SH-SY5Y (cell line): Measurements from ENCODE around the gene MEIS2.
A peak's percentile ranks its signal among the peaks of the same experiment; 100 is the strongest.

Experiments
- GATA2 ChIP-seq: IDR thresholded peaks from 2 replicates; pipeline ENCODE4 v1.6.1; 2011; ENCODE audit warnings: mild to moderate bottlenecking, low read depth, low read length
- GATA3 ChIP-seq: IDR thresholded peaks from 2 replicates; pipeline ENCODE4 v1.6.1; 2011; ENCODE audit warnings: low read depth, mild to moderate bottlenecking, low read length, moderate library complexity

Gene MEIS2

GRCh38 chr15:36988947-36989346 is 111.4 kb downstream of the MEIS2 start:
- TF ChIP-seq GATA3 (no peak), GATA2 (no peak)

DNA sequence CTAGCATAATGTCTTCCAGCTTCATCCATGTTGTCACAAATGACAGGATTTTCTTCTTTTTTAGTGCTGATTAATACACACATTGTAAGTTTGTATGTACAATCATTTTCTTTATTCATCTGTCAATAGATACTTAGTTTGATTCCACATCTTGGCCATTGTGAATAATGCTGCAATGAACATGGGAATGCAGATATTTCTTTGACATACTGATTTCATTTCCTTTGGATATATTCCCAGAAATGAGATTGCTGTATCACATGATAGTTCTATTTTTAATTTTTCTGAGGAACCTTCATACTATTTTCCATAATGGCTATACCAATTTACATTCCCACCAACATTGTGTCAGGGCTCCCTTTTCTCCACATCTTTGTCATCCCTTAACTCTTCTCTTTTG is 117.9 kb downstream of the MEIS2 start:
- no peak for TF ChIP-seq GATA2
- TF ChIP-seq GATA3, result no peak

GRCh38 chr15:36978625-36979024 is 121.7 kb downstream of the MEIS2 start:
- TF ChIP-seq GATA3 (no peak), GATA2 (no peak)

GRCh38 chr15:36978126-36978525 is 122.2 kb downstream of the MEIS2 start:
- TF ChIP-seq GATA3 (no peak), GATA2 (no peak)

GRCh38 chr15:36977659-36978058 is 122.7 kb downstream of the MEIS2 start:
- TF ChIP-seq GATA3 (peak; percentile 61), GATA2 (peak; percentile 60; the same call in 1 of the 2 replicates)

- TF ChIP-seq GATA2, result no peak
Observed at GRCh38 chr15:36972704-36973103, 127.6 kb downstream of the MEIS2 start.

GRCh38 chr15:36970522-36970921 is 129.8 kb downstream of the MEIS2 start:
- TF ChIP-seq GATA2, result no peak
- no peak for TF ChIP-seq GATA3

- TF ChIP-seq GATA2, result no peak
- TF ChIP-seq GATA3, result no peak
Observed at GRCh38 chr15:36967929-36968328, 132.4 kb downstream of the MEIS2 start.

GRCh38 chr15:36966708-36967107 is 133.6 kb downstream of the MEIS2 start:
- TF ChIP-seq GATA2 (no peak), GATA3 (no peak)

- TF ChIP-seq GATA3 (no peak), GATA2 (no peak)
Observed at GRCh38 chr15:36965570-36966342, 134.6 kb downstream of the MEIS2 start.

DNA sequence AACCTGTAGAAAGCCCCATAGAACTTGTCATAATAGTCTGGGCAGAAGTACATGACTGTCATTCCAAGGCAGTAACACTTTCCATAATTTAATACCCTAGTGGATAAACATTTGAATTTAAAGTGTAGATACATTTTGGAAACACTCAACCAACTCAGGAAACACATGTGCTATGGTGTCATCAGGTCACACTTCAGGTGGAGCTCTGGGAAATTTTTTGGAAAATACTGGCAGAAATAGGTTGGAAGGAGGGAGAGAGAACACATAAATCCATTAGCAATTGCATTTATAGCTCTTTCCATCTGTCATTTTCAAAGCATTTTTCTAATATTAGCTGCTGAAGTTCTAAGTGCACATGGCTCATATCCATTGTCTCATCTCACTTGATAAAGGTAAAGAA is 135.7 kb downstream of the MEIS2 start:
- no peak for TF ChIP-seq GATA3
- TF ChIP-seq GATA2, result no peak

DNA sequence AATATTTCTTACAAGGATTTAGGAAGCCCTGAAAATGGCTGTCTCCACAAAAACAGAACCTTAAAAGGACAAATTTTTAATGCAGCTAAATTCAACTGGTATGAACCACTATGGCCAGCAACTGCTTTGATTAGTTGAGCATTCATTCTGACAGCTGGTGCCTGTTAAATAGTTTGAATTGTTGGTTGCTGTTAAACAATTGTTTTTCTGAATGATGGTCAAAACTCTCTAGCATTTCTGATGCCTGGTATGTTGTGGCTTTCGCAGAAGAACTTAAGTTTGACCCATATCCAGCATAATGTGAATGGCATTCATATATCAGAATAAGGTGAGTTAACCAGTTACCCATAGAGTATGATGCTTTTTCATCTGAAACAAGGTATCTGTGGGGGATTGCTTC is 138.4 kb downstream of the MEIS2 start:
- no peak for TF ChIP-seq GATA3
- no peak for TF ChIP-seq GATA2

DNA sequence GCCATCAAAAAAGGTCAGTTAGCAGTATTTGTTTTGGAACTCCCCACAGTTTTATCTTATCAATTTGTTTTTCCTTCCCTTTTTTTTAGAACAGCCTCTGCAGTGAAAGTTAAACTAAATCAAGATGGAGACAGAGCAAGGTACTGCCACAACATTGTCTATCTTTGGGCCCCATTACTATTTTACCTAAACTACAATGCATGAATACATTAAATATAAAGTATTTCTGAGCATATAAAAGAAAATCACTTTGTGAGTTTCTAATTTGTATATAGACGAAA is 139.5 kb downstream of the MEIS2 start:
- TF ChIP-seq GATA2 (no peak), GATA3 (no peak)

- TF ChIP-seq GATA3, result no peak
- TF ChIP-seq GATA2, result no peak
Observed at GRCh38 chr15:36960179-36960946, 140.0 kb downstream of the MEIS2 start.

- TF ChIP-seq GATA2, result no peak
- no peak for TF ChIP-seq GATA3
Observed at GRCh38 chr15:36959746-36960145, 140.6 kb downstream of the MEIS2 start.
